OCI-LY3 (cell line): Measurements from ENCODE around the gene GRP.

Source experiments
- EZH2phosphoT487 ChIP-seq: fragments of 200-600 bp; shearing (Covaris generic); IDR thresholded peaks from 2 replicates; pipeline ENCODE4 v1.6.1; 2018; ENCODE audit warnings: antibody characterized with exemption, mixed run types, low read depth
- TF ChIP-seq, protein P1 (sequence below): fragments of 200-600, 300-600 bp; sonication (generic); IDR thresholded peaks from 2 replicates; pipeline ENCODE4 v1.5.1; 2014; ENCODE audit warnings: antibody characterized with exemption, low read length, low read depth

- TF ChIP-seq, protein P1, sequence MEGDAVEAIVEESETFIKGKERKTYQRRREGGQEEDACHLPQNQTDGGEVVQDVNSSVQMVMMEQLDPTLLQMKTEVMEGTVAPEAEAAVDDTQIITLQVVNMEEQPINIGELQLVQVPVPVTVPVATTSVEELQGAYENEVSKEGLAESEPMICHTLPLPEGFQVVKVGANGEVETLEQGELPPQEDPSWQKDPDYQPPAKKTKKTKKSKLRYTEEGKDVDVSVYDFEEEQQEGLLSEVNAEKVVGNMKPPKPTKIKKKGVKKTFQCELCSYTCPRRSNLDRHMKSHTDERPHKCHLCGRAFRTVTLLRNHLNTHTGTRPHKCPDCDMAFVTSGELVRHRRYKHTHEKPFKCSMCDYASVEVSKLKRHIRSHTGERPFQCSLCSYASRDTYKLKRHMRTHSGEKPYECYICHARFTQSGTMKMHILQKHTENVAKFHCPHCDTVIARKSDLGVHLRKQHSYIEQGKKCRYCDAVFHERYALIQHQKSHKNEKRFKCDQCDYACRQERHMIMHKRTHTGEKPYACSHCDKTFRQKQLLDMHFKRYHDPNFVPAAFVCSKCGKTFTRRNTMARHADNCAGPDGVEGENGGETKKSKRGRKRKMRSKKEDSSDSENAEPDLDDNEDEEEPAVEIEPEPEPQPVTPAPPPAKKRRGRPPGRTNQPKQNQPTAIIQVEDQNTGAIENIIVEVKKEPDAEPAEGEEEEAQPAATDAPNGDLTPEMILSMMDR: no peak
- TF ChIP-seq EZH2phosphoT487: no peak
Measured at GRCh38 chr18:59267503-59268126, 47.7 kb downstream of the GRP start.
